Heart right ventricle (tissue), 16 donors: Measurements from ENCODE around the gene LRRC9. TPM values are rescaled to one million over a fixed set of nuclear protein-coding genes. Genes with fewer than 3 reads are reported as not detected.
"Not testable (repeated sequence)": the region's sequence is repeated elsewhere in the genome, so short reads cannot be mapped to it uniquely, and the experiment has no call there.

ENCODE experiments used
- ATAC-seq, 8 donors: fragments of 200-7000 bp; cut with Tn5 transposase; one replicate each; pipeline ENCODE4 v1.9.1; 2020; ENCODE audit warnings: mild to moderate bottlenecking in 8 of 8, moderate library complexity in 8 of 8, moderate number of reproducible peaks in 1 of 8
- DNase-seq, 2 donors: peaks; one replicate each; pipeline ENCODE4 v3.0.0-alpha.2; 2020
- H3K27ac ChIP-seq, 10 donors: fragments of 200-600 bp; sonication (generic) in 2 of 10; one replicate each; pipeline versions ENCODE4 v1.5.0 to v1.8.0; 2020 to 2022; ENCODE audit warnings: mild to moderate bottlenecking in 3 of 10
- H3K27me3 ChIP-seq, 7 donors: fragments of 200-600 bp; one replicate each; pipeline ENCODE4 v1.8.0; 2021 to 2022; ENCODE audit warnings: mild to moderate bottlenecking in 2 of 7
- H3K36me3 ChIP-seq, 9 donors: fragments of 200-600 bp; sonication (generic) in 1 of 9; one replicate each; pipeline versions ENCODE4 v1.5.0 to v1.8.0; 2020 to 2022; ENCODE audit warnings: mild to moderate bottlenecking in 2 of 9
- H3K4me1 ChIP-seq, 9 donors: fragments of 200-600 bp; sonication (generic) in 1 of 9; one replicate each; pipeline versions ENCODE4 v1.5.0 to v1.8.0; 2020 to 2022; ENCODE audit warnings: mild to moderate bottlenecking in 4 of 9
- H3K4me3 ChIP-seq, 10 donors: fragments of 200-600 bp; sonication (generic) in 2 of 10; one replicate each; pipeline versions ENCODE4 v1.5.0 to v1.8.0; 2020 to 2022; ENCODE audit warnings: mild to moderate bottlenecking in 7 of 10, moderate library complexity in 2 of 10
- H3K9me3 ChIP-seq, 11 donors: fragments of 200-600 bp in 10 of 11; sonication (generic) in 2 of 11; one replicate each; pipeline versions ENCODE4 v1.5.0 to v1.8.0; 2013 to 2022; ENCODE audit warnings: mild to moderate bottlenecking in 2 of 11, control low read depth in 1 of 11, moderate library complexity in 1 of 11
- WGBS, 2 donors: extraction: QIAGEN DNeasy Blood & Tissue Kit; methylation state at CpG; one replicate each; pipeline ENCODE4 v1.1.7; 2013; ENCODE audit warnings: inconsistent platforms in 1 of 2; 5-methylcytosine and 5-hydroxymethylcytosine counted together
- intact Hi-C, 10 donors: fragments of 100-400 bp; cut with DNase I; formaldehyde crosslinking; loops; one replicate each; pipeline versions ENCODE4 v1.11.1 to v1.14.2; 2022
- polyA plus RNA-seq, 2 donors: library from polyadenylated mRNA; stranded (reverse); fragments of 200-250 nt; gene quantifications; one replicate each; pipeline ENCODE4 v1.2.3, GENCODE V29; 2013
- total RNA-seq, 10 donors: library from RNA; stranded (reverse); fragmentation: NEBNext Ultra II Directional in 3 of 10; extraction: Animal tissue kit (Norgen Biotek cat#: 25700) in 3 of 10; gene quantifications; one replicate each; pipeline versions ENCODE4 v1.2.1 to v1.2.4, GENCODE V29; 2021 to 2023
- TF ChIP-seq, protein P1 (sequence below), 9 donors: fragments of 200-600 bp; sonication (generic) in 2 of 9; IDR thresholded peaks; one replicate each; pipeline versions ENCODE4 v1.5.0 to v1.8.0; 2021 to 2022; ENCODE audit warnings: antibody characterized with exemption in 9 of 9, mild to moderate bottlenecking in 5 of 9, moderate library complexity in 1 of 9
- donor health status: Arrhythmogenic right ventricular cardiomyopathy.
- donor health status: ischemic (EF 13 %, LVEDD 7.1; RV severe dilation, severe dysfunction).
- donor health status: healthy with polysubstance abuse.
- donor health status: DM: no; HTN: yes; CAD: no.
- donor health status: DM: no; HTN: no; CAD: no.
- donor health status: ischemic (EF 25% LVEDD 6.9; RV normal size, moderate dysfunction).
- donor health status: ischemic (EF 25% LVEDD 5.7; RV mildly dilated, moderate dysfunction).
- donor health status: healthy.
- donor health status: DM: yes; HTN: yes; CAD: no.
- donor health status: Ischemic cardiomyopathy.
- donor health status: ischemic (EF 35%, LVEDD 5.7; RV mildly dilated, moderate dysfunction).
- donor health status: nonischemic (EF 11% LVEDD 7.7; RV severe dilation, severe dysfunction).
- donor health status: DM: yes; HTN: yes; CAD: no.
- donor health status: PGD.
- donor health status: ischemic (EF 29% LVEDD 5.4; RV normal size, mild dysfunction).
- donor health status: nonischemic (EF 23%, LVEDD 6.1; RV moderate dilation, normal function).

LRRC9 gene
- total and polyA plus RNA-seq, 12 donors: 0.01 to 1.7 (median 0.22) TPM; not detected in 4

DNA sequence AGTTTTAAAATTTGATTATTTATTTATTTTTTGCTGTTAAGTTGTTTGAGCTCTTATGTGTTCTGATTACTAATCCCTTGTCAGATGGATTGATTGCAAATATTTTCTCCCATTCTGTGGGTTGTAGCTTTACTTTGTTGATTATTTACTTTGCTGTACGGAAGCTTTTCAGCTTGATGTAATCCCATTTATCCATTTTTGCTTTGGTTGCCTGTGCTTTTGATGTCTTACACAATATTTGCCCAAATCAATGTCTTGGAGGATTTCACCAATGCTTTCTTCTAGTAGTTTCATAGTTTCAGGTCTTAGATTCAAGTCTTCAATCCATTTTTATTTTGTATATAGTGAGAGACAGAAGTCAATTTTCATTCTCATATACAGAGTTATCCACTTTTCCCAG, 115.2 kb downstream of the LRRC9 start:
- H3K36me3 ChIP-seq: no peaks in the 10 kb centered on the region
- no peak overlapping the region for H3K27ac ChIP-seq
- DNase-seq (no peak), ATAC-seq (no peak)
- H3K4me3 ChIP-seq: no peak overlapping the region
- H3K4me1 ChIP-seq: no peaks in the 10 kb centered on the region
- no peaks in the 10 kb centered on the region for H3K27me3 ChIP-seq
- TF ChIP-seq, protein P1, sequence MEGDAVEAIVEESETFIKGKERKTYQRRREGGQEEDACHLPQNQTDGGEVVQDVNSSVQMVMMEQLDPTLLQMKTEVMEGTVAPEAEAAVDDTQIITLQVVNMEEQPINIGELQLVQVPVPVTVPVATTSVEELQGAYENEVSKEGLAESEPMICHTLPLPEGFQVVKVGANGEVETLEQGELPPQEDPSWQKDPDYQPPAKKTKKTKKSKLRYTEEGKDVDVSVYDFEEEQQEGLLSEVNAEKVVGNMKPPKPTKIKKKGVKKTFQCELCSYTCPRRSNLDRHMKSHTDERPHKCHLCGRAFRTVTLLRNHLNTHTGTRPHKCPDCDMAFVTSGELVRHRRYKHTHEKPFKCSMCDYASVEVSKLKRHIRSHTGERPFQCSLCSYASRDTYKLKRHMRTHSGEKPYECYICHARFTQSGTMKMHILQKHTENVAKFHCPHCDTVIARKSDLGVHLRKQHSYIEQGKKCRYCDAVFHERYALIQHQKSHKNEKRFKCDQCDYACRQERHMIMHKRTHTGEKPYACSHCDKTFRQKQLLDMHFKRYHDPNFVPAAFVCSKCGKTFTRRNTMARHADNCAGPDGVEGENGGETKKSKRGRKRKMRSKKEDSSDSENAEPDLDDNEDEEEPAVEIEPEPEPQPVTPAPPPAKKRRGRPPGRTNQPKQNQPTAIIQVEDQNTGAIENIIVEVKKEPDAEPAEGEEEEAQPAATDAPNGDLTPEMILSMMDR (IDR thresholded peaks at IDR 0.05): no peak
- WGBS, 2 donors: 89 to 93% methylated on average over 1 of the region's 1 CpG
- intact Hi-C loops: no loop called here
- peaks cover 0 to 19% (median 0%) of the 10 kb centered on the region in 11 donors for H3K9me3 ChIP-seq

- ATAC-seq, H3K27me3 ChIP-seq, intact Hi-C loops, H3K4me3 ChIP-seq, DNase-seq, H3K36me3 ChIP-seq, H3K27ac ChIP-seq: not testable (repeated sequence)
- Histone ChIP-seq H3K4me1 (peaks cover 0 to 10% (median 0%) of the 10 kb centered on the region in 9 donors), H3K9me3 (peaks cover 0 to 12% (median under 1%) of the 10 kb centered on the region in 11 donors)
- WGBS, 2 donors: 63 to 77% methylated on average over 1 of the region's 1 CpG
Measured at GRCh38 chr14:60047976-60048375, 128.0 kb downstream of the LRRC9 start.

DNA sequence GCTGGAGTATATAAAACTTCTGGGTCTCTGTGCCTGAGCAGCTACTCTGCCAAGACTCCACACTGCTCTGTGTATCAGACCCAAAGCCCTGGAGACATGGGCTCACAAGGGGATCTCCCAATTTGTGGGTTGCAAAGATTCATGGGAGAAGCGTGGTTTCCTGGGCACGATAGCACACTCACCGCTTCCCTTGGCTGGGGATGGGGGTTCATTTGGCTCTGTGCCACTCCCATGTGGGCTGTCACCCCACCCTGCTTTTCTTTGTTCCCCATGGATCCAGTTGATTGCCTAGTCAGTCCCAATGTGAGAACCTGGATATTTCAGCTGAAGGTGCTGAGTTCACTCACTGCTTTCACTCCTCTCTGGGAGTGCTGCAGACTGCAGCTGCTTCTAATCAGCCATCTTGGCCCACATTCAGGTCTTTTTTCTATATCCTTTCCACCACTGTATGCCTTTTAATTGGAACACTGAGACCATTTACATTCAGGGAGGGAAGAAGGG, 131.8 kb downstream of the LRRC9 start:
- Histone ChIP-seq H3K4me1 (peaks cover 0 to 10% (median 0%) of the 10 kb centered on the region in 9 donors), H3K9me3 (peaks cover 0 to 8% (median 0%) of the 10 kb centered on the region in 11 donors), H3K4me3 (no peak overlapping the region), H3K36me3 (no peaks in the 10 kb centered on the region), H3K27ac (no peak overlapping the region), H3K27me3 (no peaks in the 10 kb centered on the region)
- DNase-seq (no peak), ATAC-seq (peak in 1 of 8 donors; percentile 20)
- intact Hi-C loops: loop anchor here in 1 of 10 donors (10.0 kb wide), 1 partner anchor 87 kb away; no protein-coding TSS in a partner anchor
- 48 to 52% methylated on average over 3 of the region's 3 CpGs for WGBS, 2 donors
- TF ChIP-seq, protein P1 (IDR thresholded peaks at IDR 0.05): no peak

GRCh38 chr14:60058087-60058486, 138.1 kb downstream of the LRRC9 start:
- TF ChIP-seq, protein P1 (IDR thresholded peaks at IDR 0.05): no peak
- intact Hi-C loops: loop anchor here in 1 of 10 donors (10.0 kb wide), 1 partner anchor 93 kb away; no protein-coding TSS in a partner anchor
- 68 to 71% methylated on average over 1 of the region's 1 CpG for WGBS, 2 donors
- no peak overlapping the region for H3K4me3 ChIP-seq
- H3K27me3 ChIP-seq: no peaks in the 10 kb centered on the region
- DNase-seq: no peak
- H3K27ac ChIP-seq: no peak overlapping the region
- H3K9me3 ChIP-seq: peaks cover 0 to 15% (median 0%) of the 10 kb centered on the region in 11 donors
- no peaks in the 10 kb centered on the region for H3K36me3 ChIP-seq
- no peak for ATAC-seq
- no peaks in the 10 kb centered on the region for H3K4me1 ChIP-seq

DNA sequence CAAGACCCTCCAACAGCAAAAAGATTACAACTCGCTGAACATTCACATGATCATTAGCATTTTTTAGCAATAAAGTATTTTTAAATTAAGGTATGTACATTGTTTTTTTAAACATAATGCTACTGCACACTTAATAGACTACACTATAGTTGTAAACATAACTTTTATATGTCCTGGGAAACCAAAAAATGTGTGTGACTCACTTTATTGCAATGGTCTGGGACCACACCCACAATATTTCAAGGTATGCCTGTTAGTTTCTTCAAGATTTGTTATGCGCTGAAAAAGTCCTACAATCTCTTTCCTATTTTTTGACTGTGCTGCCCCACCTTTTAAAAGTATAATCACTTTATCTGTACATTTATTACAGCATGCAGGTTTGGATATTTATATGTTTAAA, 141.4 kb downstream of the LRRC9 start:
- Histone ChIP-seq H3K36me3 (no peaks in the 10 kb centered on the region), H3K9me3 (peaks cover 0 to 7% (median 0%) of the 10 kb centered on the region in 11 donors), H3K4me3 (no peak overlapping the region), H3K27ac (no peak overlapping the region), H3K27me3 (no peaks in the 10 kb centered on the region), H3K4me1 (no peaks in the 10 kb centered on the region)
- TF ChIP-seq, protein P1 (IDR thresholded peaks at IDR 0.05): no peak
- ATAC-seq (no peak), DNase-seq (no peak)
- WGBS, 2 donors: 84 to 87% methylated on average over 2 of the region's 2 CpGs
- intact Hi-C loops: loop anchor here in 9 of 10 donors (5.0 to 10.0 kb wide), 6 partner anchors 97 to 503 kb away; partner anchors contain the start of gene DHRS7 (in 3 of the 9)
